ENCODE data around the gene PIK3R2.
A peak's percentile ranks its signal among the peaks of the same experiment; 100 is the strongest.

PIK3R2 gene

GRCh38 chr19:18126097-18126496 is 26.9 kb upstream of the PIK3R2 start:
- DNase-seq: no peak

DNA sequence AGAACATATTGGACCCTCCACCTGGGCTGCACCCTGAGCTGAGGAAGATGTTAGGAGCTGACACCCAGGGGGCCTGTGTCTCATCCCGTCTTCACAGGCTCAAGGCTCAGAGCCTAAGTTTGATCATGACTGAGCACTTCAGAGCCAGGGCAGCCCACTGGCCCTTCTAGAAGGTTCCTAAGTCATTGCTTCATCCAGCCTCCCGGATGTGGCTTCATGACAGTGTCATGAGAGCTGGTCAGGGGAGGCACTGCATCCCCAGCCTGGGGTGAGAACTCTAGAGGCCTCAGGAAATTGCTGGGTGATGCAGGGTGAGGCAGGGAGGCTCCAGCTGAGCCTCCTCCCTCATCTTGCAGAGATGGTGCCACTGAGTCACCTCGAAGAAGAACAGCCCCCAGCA is 24.9 kb upstream of the PIK3R2 start:
- DNase-seq: no peak

- DNase-seq: no peak
Measured at GRCh38 chr19:18128805-18129204, 24.2 kb upstream of the PIK3R2 start.

DNA sequence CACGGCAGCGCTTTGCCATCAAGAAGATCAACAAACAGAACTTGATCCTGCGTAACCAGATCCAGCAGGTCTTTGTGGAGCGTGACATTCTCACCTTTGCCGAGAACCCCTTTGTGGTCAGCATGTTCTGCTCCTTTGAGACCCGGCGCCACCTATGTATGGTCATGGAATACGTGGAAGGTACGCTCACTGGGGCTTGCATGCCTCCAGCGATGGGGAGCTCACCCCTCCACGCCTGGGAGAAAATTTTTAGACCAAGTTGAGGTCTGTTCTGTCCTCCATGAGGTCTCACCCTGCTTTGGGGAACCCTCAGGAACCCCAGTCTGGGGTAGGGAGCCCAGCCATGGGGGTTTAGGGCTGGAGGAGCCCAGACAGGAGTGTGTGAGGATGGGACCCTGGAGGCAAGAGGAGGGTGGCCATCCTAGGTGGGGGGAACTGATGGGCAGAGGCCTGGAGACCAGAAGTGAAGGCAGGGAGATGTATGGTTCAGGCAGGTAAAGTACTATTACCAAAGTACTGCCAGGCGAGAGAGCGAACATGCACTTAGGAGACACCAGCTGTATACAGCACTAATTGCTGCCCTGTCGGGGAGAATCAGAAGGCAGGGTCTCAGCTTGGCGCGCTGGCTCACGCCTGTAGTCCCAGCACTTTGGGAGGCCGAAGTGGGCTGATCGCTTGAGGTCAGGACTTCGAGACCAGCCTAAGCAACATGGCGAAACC is 22.3 kb upstream of the PIK3R2 start:
- DNase-seq: no peak

- no peak for DNase-seq
Measured at GRCh38 chr19:18131841-18132596, 20.9 kb upstream of the PIK3R2 start.

DNA sequence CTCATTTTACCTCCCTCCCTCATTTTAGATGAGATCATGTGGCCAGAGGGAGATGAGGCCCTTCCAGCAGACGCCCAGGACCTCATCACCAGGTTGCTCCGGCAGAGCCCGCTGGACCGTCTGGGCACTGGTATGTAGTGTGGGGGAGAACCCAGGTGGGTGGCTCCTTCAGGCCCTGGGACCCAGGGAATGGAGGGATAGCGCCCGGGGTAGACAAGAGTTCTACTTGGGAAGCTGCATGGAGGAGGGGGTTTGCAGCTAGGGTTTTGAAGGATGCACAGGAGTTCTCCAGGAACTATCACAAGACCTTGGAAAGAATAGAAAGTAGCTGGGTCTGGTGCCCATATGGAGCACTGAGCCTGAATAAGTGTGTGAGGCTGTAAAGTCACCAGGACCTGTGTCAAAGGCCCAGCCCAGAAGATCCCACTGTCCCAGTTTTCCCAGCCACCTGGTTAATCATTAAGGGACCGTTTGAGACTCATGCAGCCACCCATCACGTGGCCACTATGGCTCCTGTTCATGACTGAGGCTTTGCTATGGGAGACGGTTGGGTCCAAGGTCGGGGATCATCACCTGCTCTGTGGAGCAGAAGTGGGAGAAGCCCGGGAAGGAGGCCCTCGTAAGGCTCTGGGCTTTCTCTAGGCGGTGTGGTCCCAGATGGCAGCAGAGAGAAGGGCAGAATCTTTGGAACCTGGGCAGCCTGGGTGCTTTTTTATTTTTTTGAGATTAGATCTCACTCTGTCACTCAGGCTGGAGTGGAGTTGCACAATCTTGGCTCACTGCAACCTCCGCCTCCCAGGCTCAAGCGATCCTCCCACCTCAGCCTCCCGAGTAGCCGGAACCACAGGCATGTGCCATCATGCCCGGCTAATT is 17.0 kb upstream of the PIK3R2 start:
- DNase-seq: no peak

- no peak for DNase-seq
Measured at GRCh38 chr19:18137242-18137641, 15.7 kb upstream of the PIK3R2 start.

- DNase-seq: no peak
Measured at GRCh38 chr19:18137657-18138339, 15.2 kb upstream of the PIK3R2 start.

DNA sequence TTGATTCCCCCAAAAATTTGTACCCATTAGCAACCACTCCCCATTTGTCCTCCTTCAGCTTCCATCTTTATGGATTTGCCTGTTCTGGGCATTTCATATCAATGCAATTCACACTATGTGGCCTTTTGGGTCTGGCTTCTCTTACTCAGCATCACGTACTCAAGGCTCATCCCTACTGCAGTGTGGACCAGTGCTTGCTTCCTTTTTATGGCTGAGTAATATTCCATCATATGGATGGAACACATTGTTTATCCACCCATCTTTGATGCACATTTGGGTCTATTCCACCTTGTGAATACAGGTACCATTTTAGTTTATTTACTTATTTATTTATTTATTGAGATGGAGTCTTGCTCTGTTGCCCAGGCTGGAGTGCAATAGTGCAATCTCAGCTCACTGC is 12.5 kb upstream of the PIK3R2 start:
- no peak for DNase-seq

- DNase-seq: no peak
Measured at GRCh38 chr19:18141031-18141430, 11.9 kb upstream of the PIK3R2 start.

DNA sequence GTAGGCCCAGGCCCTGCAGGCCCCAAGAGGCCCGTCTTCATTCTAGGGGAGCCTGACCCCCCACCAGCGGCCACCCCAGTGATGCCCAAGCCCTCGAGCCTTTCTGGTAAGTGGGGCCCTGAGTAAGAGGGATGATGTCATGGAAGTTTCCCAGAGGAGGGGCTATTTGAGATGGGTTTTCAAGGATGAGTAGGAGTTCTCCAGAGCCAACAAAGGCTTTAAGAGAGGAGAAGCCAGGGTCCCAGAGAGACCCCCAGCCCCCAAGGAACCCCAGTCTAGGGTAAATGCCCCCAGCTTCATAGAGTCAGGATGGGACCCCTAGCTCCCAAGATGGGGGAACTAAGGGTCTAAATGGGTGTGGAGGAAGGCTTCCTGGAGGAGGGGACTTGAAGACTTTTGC is 9.1 kb upstream of the PIK3R2 start:
- no peak for DNase-seq

DNA sequence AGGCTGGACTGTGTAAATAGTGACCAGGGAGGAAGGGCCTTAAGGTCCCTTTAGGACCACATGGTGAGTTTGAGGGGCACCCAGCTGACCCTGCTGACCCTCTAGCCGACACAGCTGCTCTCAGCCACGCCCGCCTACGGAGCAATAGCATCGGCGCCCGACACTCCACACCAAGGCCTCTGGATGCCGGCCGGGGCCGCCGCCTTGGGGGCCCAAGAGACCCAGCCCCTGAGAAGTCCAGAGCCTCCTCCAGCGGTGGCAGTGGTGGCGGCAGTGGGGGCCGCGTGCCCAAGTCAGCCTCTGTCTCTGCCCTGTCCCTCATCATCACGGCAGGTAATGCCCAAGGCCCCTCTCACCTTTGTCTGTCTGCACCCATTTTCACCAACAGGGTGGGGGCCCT is 8.6 kb upstream of the PIK3R2 start:
- DNase-seq: no peak

DNA sequence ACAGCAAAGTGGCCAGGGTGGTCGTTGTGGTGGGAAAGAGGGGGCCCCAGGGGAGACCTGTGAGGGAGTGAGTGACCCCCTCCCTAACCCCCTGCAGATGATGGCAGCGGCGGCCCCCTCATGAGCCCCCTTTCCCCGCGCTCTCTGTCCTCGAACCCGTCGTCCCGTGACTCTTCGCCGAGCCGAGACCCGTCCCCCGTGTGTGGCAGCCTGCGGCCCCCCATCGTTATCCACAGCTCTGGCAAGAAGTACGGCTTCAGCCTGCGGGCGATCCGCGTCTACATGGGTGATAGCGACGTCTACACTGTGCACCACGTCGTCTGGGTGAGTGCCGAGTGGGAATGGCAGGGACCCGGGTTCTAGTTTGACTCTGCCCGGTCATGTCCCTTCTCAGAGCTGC is 8.1 kb upstream of the PIK3R2 start:
- no peak for DNase-seq

DNA sequence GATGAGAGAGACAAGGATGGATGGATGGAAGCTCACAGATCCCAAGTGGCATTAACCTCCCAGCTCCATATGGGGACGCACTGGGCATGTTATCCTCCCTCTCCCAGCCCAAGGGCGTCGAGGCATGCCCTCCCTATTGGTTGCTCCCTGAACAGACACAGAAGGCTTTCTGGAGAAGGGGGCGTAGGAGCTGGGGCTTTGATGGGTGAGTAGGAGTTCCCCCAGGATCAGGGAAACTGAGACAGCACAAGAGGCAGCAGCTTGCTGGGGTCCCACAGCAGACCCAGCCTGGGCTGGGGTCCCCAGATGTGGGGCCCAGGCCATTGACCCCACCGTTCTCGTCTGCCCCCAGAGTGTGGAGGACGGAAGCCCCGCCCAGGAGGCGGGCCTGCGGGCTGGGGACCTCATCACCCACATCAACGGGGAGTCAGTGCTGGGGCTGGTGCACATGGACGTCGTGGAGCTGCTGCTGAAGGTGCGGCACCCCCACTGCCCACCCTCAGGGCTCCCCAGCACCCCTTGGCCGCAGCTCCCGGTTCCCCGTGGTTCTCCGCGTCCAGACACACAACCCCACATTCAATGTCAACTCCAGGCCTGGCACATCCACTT is 7.5 kb upstream of the PIK3R2 start:
- DNase-seq: no peak

DNA sequence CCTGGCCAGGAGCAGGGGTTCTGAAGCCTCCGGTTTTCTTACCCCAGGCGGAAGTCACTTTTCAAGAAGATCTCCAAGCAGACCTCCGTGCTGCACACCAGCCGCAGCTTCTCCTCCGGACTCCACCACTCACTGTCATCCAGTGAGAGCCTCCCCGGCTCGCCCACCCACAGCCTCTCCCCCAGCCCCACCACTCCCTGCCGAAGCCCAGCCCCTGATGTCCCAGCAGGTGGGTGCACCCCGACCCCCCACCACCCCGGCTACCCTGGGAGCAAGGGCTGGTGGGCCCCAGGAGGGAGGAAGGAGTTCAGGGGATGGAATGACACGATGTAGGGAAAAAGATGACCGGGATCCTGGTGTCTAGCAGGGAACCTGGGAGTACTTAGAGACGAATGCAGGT is 5.6 kb upstream of the PIK3R2 start:
- no peak for DNase-seq

DNA sequence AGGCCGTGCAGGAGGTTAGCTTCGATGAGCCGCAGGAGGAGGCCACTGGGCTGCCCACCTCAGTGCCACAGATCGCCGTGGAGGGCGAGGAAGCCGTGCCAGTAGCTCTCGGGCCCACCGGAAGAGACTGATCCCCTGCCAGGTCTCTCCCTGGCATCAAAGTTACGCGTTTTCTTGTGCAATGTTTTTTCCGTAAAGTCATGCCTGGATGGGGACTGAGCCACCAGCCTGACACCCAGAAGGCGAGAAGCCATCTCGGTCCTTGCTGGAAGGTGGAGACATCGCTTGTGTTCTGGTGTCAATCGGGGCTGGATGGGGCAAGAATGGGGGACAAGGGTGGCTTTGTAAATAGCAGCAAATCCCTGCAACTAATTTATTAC is 3.4 kb upstream of the PIK3R2 start:
- no peak for DNase-seq

GRCh38 chr19:18150776-18151624 is 2.0 kb upstream of the PIK3R2 start:
- no peak for DNase-seq

GRCh38 chr19:18152442-18152816 is 534 bp upstream of the PIK3R2 start:
- DNase-seq: peak; percentile 77

DNA sequence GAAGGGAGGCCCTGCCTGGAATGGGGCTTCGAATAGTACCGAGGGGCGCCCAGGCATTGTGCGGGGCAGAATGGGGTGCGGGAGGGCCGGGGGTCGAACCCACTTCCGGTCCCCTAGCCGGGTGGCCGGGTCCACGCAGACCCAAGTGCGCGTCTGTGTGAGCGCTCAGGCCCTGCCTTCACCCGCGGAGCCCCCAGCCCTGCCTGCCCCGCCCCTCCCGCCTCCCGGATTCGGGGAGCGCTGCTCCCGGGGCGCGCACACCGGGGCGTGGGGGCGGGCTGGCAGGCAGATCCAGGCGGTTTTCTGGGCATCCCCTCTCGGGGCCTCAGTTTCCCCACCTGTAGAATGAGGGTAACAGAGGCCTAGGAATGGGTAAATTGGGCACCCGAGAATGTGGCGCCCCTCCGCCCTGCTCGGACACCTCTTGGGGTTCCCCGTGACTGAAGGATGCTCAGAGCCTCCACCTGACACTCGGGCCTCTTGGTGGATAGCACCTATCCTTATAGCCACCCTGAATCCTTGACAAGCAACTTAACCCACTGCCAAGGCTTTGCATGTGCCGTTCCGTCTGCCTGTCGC is 682 bp downstream of the PIK3R2 start:
- no peak for DNase-seq

GRCh38 chr19:18155095-18156087 is 2.4 kb downstream of the PIK3R2 start:
- no peak for DNase-seq

Data from GOT3 (cell line).